A172 (cell line): ENCODE measurements around the gene ATOX1. TPM values are rescaled to one million over a fixed set of nuclear protein-coding genes. Genes with fewer than 3 reads are reported as not detected.
"Not testable (repeated sequence)": the region's sequence is repeated elsewhere in the genome, so short reads cannot be mapped to it uniquely, and the experiment has no call there.

Experiments
- DNase-seq: peaks from one replicate; pipeline ENCODE4 v3.0.0-alpha.2; 2015; ENCODE audit warnings: low spot score
- total RNA-seq: library from RNA; depleted of rRNA; stranded (reverse); fragments of >200 nt; shearing (Covaris generic); gene quantifications from 2 replicates; pipeline ENCODE4 v1.2.3, GENCODE V29; 2014

Gene ATOX1
- total RNA-seq, 1 experiment from 2014 or later: 233 TPM

DNA sequence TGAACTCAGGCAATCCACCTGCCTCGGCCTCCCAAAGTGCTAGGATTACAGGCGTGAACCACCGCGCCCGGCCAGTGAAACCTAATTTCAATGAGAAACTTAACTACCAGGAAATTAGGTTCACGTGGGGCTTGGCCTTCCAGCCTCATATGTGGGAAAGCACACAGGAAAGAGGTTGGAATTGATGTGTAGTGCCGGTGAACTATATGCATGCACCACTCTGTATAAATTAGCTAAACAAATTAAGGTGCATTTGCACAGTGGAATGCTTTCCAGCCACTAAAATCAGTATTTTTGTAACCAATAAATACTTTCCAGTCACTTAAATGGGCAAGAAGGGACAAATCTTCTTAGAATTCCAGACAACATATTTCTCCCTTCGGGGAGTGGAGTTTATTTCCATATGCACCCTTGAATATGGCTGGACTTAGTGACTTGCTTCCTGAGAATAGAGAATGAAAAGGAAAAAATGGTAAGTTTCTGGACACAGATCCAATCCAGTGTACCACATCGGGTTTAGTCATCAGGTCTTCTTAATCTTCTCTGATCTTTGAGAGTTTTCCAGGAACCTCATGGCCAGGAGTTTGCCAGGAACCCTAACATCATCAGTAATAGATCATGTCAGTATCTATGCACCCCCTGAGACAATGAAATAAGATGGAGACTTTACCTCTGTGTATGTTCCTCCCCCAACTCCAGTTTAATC is 24.9 kb downstream of the ATOX1 start:
- peak; percentile 95 for DNase-seq

DNA sequence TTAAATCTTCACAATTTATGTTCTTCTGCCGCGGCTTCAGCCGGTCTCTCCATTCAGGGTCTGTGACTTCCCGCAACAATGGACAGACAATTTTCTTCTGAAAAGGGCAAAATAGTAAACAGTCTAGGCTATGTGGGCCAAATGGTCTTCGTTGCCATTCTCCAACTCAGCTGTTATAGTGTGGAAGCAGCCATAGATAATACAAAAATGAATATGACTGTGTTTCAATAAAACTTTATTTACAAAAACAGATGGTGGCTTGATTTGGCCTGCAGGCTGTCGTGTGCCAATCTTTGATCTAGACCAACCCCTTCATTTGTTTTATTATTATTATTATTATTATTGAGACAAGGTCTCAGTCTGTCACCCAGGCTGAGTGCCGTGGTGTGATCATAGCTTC is 28.1 kb downstream of the ATOX1 start:
- DNase-seq: no peak

DNA sequence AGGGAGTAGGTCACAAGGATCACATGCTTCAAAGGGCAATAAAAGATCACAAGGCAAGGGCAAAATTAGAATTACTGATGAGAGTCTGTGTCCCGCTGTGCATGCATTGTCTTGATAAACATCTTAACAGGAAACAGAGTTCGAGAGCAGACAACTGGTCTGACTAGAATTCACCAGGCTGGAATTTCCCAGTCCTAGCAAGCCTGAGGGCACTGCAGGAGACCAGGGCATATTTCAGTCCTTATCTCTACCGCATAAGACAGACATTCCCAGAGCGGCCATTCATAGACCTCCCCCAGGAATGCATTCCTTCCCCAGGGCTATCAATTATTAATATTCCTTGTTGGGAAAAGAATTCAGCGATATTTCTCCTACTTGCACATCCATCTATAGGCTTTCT is 28.8 kb downstream of the ATOX1 start:
- DNase-seq: peak; percentile 98

DNA sequence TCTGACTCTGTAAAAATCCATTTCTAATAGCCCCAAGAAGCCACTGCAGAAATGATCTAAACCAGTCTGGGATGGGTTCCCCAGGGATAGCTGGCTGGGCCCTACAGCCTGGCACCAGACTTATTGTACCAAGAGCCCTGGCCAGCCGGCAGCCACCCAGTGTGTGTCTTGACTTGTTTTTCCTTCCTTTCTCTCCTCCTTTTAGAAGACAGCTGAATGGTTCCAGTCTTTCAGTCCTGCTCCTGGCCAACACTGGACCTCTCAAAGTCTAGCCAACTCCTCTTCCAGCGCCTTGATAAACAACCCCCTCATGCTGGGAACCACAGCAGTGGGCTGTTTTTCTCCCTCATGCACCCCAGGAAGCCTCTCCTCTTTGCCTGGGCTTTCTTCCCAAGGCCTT is 34.1 kb downstream of the ATOX1 start:
- DNase-seq: no peak

DNA sequence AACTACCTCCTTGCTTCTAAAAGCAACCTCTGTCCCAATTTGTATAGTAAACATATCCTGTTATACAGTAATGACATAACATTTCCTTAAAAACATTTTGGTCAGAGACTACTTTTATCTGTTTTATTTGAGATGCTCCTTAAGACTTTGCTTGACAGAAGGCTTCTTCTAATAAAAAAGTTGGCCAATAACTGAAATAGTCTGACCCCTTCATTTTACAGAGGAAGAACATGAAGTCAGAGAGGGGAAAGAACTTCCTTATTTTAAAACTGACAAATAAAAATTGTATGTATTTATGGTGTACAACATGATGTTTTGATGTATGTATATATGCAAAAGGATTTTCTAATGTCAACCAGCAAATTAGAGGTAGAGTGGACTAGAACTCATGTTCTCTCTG is 35.9 kb downstream of the ATOX1 start:
- DNase-seq: no peak

DNA sequence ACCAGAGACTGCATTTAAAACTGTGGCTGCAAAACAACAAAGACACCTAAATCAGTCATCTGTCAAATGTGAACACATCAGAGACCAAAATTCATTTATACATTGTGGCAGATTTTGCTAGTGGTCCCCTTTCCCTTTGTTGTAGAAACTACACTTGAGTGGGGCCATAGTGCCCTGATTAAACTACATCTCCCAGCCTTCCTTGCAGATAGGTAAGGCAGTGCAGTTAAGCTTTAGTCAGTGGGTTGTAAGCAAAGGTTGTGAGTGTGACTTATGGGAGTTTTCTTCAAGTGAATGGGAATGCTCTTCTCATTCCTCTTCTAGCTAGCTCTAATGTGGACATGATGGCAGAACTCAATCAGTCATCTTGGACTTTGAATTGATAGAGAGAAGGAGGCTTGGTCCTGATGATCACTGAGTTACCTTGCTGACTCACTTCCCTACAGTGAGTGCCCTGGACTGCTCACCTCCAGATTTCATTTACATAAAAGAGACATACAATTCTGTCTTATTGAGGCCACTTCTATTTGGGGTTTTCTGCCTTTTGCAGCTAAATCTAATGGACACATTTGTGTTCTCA is 36.5 kb downstream of the ATOX1 start:
- DNase-seq: no peak

DNA sequence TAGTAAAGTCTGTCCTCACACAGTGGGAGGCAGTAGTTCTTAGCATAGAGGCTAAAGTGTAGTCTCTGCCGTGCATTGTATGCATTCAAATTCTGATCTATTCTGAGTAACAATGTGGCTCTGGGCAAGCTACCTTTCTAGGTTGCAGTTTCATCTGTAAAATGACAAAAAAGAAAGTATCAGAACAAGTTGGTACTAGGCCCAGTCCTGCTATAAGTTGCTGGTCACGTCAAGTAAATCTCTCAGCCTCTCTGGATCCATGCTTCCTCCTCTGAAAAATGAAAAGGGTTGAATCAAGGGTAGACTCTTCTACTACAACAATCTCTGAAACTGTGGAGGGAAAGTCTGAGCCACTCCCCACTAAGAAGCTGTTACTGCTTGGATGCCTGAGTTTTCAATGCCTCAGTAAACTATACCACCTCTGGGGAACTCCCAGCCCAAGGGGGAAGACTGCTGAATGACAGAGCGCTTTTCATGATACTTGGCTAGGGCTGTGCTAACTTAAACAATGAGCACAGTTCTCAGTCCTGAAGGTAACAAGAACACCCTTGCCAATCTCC is 37.3 kb downstream of the ATOX1 start:
- DNase-seq: no peak

DNA sequence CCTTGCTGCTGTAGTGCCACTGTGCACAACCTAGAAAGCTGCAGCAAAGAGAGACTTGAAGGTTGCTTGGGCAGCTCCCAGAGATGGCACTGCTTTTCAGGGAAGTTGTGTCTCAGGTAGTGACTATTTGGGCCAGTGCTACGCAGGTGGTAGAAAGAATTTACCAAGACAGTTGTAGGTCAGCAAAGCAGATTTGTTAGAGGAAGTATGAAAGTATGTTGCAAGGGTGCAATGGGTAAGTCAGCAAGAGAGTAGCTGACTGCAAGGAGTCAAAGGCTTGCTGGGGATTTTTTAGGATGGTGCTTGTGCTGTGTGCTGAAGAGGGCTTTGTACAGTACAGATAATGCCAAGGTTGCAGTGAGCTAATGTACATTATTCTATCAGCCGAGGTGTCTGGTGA is 38.2 kb downstream of the ATOX1 start:
- no peak for DNase-seq

DNA sequence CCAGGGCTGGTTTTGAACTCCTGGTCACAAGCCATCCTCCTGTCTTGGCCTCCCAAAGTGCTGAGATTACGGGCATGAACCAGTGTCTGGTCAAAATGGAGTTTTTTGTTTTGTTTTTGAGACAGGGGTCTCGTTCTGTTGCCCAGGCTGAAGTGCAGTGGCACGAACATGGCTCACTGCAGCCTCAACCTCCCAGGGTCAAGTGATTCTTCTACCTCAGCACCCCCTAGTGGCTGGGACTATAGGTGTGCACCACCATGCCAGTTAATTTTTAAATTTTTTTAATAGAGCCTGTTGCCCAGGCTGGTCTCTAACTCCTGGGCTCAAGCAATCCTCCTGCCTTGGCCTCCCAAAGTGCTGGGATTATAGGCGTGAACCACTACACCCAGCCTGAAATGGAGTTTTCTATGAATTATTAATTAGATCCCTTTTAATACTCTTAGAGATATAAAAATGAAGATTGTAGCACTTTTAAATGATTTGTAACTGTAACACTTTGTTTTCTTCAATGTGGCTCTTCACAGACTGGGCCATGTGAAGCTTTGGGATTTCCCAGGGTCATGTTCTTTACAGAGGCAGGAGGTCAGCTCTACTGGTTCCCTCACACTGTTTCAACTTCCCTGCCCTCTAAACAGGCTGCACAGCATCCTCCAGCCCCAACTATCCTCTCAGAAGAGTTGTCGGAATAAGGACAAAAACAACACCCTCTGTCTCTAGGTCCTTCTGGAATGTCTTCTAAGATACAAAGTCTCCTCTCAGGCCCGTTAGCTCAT is 39.0 kb downstream of the ATOX1 start:
- DNase-seq: no peak

DNA sequence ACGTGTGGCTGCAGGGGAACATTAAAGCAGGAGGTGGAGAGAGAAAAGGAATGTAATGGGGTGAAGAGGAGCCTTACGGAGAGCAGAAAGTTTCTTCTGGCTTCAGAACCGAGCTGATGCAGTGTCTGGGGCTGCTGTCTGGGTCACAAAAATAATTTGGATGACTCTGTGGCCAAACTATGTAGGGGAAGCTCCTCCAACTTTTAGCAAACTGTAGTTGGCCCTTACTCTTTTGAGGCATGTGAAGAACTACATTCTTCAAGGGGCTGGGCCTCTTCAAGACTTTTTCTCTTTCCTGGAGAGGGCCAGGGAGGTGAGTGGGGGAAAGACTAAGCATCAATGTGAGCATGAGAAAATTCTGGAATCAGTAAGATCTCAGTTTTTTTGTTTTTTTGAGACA is 39.8 kb downstream of the ATOX1 start:
- no peak for DNase-seq

DNA sequence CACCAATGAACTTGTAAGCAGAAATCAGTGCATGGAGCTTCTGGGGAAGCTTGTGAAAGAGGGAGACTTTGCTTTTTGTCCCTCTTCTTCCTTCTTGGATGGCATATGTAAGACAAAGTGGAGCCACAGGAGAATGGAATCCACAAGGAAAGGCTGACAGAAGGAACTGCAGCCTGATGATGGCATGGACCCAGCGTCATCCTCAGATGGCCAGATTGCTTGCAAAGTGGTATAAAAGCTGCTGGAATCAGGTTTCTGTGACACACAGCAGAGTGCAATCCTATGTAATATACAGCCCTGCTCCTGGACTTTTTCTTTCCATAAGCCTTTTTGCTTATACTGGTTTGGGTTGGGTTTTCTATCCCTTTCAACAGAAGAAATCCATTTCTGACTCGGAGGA is 40.3 kb downstream of the ATOX1 start:
- DNase-seq: no peak

DNA sequence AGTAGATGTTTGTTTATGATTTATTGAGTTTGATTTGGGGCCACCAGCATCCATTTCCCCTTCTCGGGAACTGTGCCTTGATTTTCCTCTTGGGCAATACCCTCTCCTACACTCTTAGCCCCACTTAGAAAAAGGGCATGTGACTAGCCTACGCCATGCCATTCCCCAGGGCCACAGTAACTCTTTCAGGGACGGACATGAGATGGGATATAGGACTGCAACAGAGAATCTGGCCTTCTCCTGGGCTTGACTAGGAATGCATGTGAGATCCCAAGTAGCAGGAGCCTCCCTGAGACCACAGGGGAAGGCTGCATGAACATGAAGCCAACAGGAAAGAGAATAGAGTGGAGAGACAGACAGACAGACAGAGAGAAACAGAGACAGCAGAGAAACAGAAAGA is 41.0 kb downstream of the ATOX1 start:
- no peak for DNase-seq

DNA sequence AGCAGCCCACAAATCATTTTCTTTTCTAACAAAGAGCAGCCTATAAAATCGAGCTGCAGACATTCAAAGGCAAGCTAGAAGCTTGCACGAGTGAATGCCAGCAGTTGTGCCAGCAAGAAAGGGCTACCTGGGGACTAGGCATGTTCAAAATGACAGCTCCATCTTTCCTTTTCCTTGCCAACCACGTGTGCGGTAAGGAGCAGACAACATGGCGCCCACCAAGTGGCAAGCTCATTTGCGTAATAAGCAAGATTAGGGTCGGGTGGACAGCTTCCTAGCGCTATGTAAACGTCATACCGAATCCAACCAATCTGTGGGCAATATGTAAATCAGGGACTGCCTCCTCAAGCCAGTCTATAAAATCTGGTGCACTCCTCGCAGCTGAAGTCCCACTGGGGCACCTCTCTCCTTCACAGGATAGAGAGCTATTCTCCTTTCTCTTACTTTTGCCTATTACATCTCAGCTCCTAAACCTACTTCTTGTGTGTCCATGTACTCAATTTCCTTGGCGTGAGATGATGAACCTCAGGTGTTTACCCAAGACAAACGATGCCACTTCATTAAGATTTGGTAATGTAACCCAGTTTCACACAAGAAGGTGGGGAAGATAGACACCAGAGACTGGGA is 49.2 kb downstream of the ATOX1 start:
- no peak for DNase-seq

DNA sequence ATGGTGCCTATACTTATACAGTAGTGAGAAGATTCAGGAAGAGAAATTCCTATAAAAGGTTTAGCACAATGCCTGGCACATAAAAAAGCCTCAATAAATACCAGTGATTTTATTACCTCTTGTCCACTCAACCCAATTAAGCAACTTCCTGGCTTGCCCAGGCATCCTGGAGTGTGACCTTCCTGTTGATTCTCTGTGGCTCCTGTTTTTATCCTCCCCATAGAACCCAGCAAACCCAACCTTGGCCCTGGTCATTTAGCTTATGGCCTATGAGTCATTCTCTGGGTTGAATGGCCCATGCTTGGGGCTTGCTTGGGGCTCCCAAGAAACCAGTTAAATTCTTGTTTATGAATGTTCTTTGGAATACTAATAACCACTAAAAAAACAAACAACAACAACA is 50.3 kb downstream of the ATOX1 start:
- peak; percentile 67 for DNase-seq

DNA sequence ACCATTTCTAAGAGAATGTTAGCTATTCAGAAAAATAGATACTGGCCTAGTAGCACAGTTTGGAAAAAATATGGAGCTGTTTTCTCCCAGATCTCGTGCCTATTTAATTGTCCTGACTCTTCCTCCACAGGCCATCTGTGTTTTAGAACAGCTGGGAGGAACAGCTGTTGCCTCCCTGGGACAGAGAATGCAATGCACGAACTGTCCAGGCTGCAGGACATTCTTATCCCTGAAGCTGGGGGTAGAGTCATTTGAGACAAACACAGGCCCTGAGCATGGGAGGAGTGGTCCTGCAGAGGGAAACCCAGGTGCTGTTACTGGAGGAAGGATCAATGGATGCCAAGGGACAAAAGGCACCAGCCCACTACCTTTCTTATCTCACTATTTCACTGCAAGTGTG is 50.9 kb downstream of the ATOX1 start:
- DNase-seq: no peak

DNA sequence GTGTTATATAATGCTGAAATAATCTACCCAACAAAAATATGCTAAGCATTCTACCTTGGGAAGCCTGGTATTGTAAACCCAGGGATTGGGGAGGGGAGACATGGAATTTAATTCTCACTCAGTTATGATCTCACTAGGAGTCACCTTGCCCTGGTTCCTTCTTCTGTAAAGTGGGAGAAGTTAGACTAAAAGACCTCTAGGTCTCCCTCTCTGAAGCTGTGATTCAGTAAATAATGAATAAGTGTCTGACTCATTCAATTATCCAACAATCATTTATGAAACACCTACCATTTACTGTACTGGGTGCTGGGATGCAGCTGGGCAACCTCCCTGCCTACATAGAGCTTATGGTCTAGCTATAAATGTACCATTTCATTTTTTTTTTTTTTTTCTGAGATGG is 51.5 kb downstream of the ATOX1 start:
- DNase-seq: peak; percentile 66

DNA sequence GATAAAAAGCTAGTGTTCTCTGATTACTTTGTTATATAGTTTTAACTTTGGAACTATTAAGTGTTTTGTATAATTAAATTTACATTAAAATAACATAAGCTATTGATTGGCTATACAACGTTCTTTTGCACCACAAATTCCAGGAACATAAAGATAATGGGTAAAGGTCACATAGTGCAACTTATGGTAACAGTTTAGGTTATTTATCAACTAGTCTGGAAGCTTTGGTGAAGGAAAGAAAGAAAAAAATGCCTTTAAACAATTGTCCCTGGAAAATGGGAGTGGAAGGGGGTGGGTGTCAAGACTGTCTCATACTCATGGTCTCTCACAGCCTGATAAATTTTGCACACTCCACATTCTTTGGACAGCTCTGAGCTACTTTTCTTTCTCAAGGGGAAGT is 54.7 kb downstream of the ATOX1 start:
- DNase-seq: no peak

DNA sequence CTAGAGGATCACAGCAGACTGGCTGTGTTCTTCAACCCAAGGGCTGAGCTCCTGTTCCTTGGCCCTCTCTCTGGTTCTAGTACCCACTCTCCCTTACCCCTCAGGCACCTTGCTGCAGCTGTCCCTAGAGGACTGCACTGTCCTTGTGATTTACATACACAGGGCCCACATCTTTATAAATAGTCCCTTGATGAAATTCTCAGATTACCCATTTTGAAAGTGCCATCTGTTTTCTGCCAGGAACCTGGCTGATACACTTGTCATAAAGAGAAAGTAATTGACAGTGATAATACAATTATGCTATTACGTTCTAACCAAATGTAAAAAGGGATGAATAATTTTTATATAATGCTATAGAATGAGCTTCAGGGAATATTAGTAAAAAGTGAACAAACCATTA is 55.2 kb downstream of the ATOX1 start:
- no peak for DNase-seq

DNA sequence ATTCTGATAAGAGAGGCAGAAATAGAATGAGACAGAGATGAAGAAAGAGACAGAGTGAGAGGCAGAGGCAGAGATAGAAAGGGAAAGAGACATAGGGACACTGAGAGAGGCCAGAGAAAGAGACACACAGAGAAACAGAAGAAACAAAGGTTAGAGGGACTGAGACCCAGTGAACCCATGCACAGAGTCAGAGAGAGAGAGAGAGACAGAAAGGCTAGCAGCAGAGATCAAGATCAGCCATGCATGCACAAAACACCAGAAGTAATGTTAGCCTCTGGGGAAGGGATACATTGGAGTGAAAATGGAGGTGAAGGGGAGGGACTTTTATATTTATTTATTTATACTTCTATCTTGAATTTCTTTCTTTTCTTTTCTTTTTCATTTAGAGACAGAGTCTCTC is 57.6 kb downstream of the ATOX1 start:
- no peak for DNase-seq

DNA sequence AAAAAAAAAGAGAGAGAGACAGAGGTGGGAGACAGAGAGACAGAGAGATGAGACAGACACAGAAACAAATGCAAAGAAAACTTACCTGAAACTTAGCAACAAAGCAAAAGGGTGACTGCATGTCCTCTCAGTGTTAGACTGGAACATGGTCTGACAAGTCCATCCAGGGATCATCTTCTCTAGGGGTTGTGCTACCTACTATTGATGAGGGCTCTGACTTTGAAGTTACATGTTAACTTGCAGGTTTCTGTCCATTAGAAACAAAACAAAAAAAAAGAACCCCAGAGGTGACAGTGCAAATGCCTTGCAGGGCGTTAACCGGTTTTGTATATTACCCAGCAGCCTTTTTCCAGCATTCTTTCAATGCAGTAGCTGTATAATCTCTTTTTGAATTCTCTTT is 58.1 kb downstream of the ATOX1 start:
- DNase-seq: no peak

DNA sequence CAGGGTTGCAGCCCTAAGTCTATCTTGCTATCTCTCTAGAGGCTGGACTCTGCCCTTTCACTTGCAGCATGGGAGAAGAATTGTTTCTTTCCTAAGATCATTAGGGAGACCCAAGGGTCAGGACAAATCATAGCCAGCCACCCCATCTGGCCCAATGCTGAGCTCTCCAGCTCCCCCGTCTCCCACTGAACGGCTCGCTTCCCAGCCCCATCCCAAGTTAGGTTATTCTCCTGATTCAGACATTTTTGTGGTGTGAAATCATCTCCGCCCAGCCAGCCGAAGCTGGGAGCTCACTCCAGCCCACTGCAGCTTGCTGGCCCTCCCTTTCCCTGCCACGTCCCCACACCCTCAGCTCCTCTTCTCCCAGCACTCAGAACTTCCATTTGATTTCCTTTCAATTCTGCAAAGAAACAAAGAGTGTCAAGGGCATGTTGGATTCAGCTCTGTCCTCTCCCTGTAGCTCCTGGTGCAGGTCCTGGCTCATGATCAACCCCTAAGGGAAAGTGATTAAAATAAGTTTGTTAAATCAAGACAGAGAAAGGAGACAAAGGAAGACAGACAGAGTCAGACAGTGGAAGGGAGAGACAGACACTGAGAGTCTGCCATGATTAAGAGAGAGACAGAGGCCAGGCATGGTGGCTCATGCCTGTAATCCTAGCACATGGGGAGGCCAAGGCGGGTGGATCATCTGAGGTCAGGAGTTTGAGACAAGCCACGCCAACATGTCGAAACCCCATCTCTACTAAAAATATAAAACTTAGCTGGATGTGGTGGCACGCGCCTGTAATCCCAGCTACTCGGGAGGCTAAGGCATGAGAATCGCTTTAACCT is 59.1 kb downstream of the ATOX1 start:
- peak; percentile 99 for DNase-seq

DNA sequence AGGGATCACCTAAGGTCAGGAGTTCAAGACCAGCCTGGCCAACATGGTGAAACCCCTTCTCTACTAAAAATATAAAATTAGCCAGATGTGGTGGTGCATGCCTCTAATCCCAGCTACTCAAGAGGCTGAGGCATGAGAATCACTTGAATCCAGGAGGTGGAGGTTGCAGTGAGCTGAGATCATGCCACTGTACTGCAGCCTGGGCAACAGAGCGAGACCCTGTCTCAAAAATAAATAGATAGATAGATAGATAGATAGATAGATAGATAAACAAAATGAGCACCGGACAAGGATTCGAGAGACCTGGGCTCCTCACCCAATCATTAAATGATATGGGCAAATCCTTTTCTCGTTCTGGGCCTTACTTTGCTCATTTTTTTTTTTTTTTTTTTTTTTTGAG is 60.4 kb downstream of the ATOX1 start:
- not testable (repeated sequence) for DNase-seq
